HCT116 (cell line): ENCODE data around the gene CALN1. TPM values are rescaled to one million over a fixed set of nuclear protein-coding genes. Genes with fewer than 3 reads are reported as not detected.

ENCODE experiments used
- ATAC-seq: fragments of 200-7000 bp; cut with Tn5 transposase; 2 replicates; pipeline ENCODE4 v1.9.1; 2020; ENCODE audit warnings: mild to moderate bottlenecking, moderate library complexity
- BruUV-seq: library from RNA; stranded (reverse); fragments of 400-500 nt; replicated peaks from 2 replicates; lab custom pipeline; 2021; lab: Mats Ljungman, UMichigan
- CTCF ChIA-PET: fragments of 300-600 bp; sonication (Branson Sonifier 250); formaldehyde crosslinking; loops from one replicate; lab custom pipeline; 2021; ENCODE audit warnings: antibody characterized with exemption; lab: Charles Lee
- POLR2A ChIA-PET: fragments of 300-600, 350-600 bp; sonication (Branson Sonifier 250); formaldehyde crosslinking; loops from one replicate; lab custom pipeline; 2021; ENCODE audit warnings: antibody characterized with exemption; lab: Charles Lee
- RAD21 ChIA-PET, 2 experiments: fragments of 300-600 bp; sonication (Branson Sonifier 250); formaldehyde crosslinking; loops; one replicate each; lab custom pipeline; 2023; ENCODE audit warnings: low total read pairs in 2 of 2; ENCODE audit not compliant: uncharacterized antibody in 2 of 2, unreplicated experiment in 2 of 2, low non-redundant PET in 1 of 2; lab: Charles Lee
- DNase-seq: peaks from one replicate; pipeline ENCODE4 v3.0.0-alpha.2; 2010; ENCODE audit warnings: low read depth, low spot score
- H2AFZ ChIP-seq: fragments of 200-600 bp; shearing (Covaris generic), sonication (generic); 2 replicates; pipeline ENCODE4 v1.6.1; 2017; ENCODE audit warnings: low read depth, mixed run types, mixed read lengths, antibody characterized with exemption, low read length; ENCODE audit not compliant: poor library complexity, severe bottlenecking
- H3K27ac ChIP-seq: 2 replicates; pipeline ENCODE4 v1.5.1; 2012; ENCODE audit warnings: low read depth, low read length
- H3K27me3 ChIP-seq: fragments of 200-600 bp; sonication (generic); 2 replicates; pipeline ENCODE4 v1.6.1; 2016; ENCODE audit warnings: mixed run types, low read length, mixed read lengths; ENCODE audit not compliant: insufficient read depth
- H3K36me3 ChIP-seq, 2 experiments: fragments of 200-500 bp in 1 of 2; fragments of 200-600 bp in 1 of 2; sonication (Bioruptor generic) in 1 of 2; sonication (generic) in 1 of 2; 2 replicates each; pipeline versions ENCODE4 v1.5.1 to v1.6.1; 2014 to 2016; ENCODE audit warnings: low read length in 2 of 2, inconsistent platforms in 1 of 2, mixed read lengths in 1 of 2, mixed run types in 1 of 2; ENCODE audit not compliant: insufficient read depth in 2 of 2, control insufficient read depth in 1 of 2
- H3K4me1 ChIP-seq, 2 experiments: fragments of 200-600 bp in 1 of 2; sonication (generic) in 1 of 2; 2 replicates each; pipeline versions ENCODE4 v1.5.1 to v1.6.1; 2012 to 2017; ENCODE audit warnings: low read length in 2 of 2, inconsistent platforms in 1 of 2, mild to moderate bottlenecking in 1 of 2, mixed read lengths in 1 of 2, mixed run types in 1 of 2, moderate library complexity in 1 of 2; ENCODE audit not compliant: insufficient read depth in 2 of 2, control insufficient read depth in 1 of 2
- H3K4me2 ChIP-seq: fragments of 200-600 bp; sonication (generic); 2 replicates; pipeline ENCODE4 v1.6.1; 2017; ENCODE audit warnings: mixed run types, low read length, mixed read lengths
- H3K4me3 ChIP-seq, 2 experiments: fragments of 200-600 bp in 1 of 2; sonication (generic) in 1 of 2; replicated peaks in 1 of 2; 2 replicates each; pipeline ENCODE4 v1.5.1; 2011 to 2016; ENCODE audit warnings: low read length in 2 of 2, control low read depth in 1 of 2, low read depth in 1 of 2, mild to moderate bottlenecking in 1 of 2, mixed read lengths in 1 of 2, mixed run types in 1 of 2
- H3K79me2 ChIP-seq: fragments of 200-600 bp; sonication (generic); 2 replicates; pipeline ENCODE4 v1.6.1; 2017; ENCODE audit warnings: mild to moderate bottlenecking, mixed run types, low read length, moderate library complexity, mixed read lengths; ENCODE audit not compliant: insufficient read depth
- H3K9ac ChIP-seq: fragments of 200-600 bp; sonication (generic); 2 replicates; pipeline ENCODE4 v1.6.1; 2016; ENCODE audit warnings: low read length, mixed read lengths
- H3K9me2 ChIP-seq: fragments of 200-600 bp; sonication (generic), shearing (Covaris generic); 2 replicates; pipeline ENCODE4 v1.6.1; 2017; ENCODE audit warnings: mixed run types, mild to moderate bottlenecking, moderate library complexity; ENCODE audit not compliant: insufficient read depth
- H3K9me3 ChIP-seq, 2 experiments: fragments of 200-500 bp in 1 of 2; fragments of 200-600 bp in 1 of 2; sonication (Bioruptor generic) in 1 of 2; sonication (generic) in 1 of 2; 2 replicates each; pipeline ENCODE4 v1.6.1; 2014 to 2017; ENCODE audit warnings: low read length in 2 of 2, mixed read lengths in 2 of 2, inconsistent platforms in 1 of 2, low read depth in 1 of 2, mild to moderate bottlenecking in 1 of 2, mixed run types in 1 of 2, moderate library complexity in 1 of 2; ENCODE audit not compliant: control insufficient read depth in 1 of 2, insufficient read depth in 1 of 2
- H4K20me1 ChIP-seq: fragments of 200-600 bp; sonication (generic), shearing (Covaris generic); 2 replicates; pipeline ENCODE4 v1.6.1; 2017; ENCODE audit warnings: mixed run types, mild to moderate bottlenecking, moderate library complexity; ENCODE audit not compliant: insufficient read depth
- ATF3 ChIP-seq: IDR thresholded peaks from 2 replicates; pipeline ENCODE4 v1.6.1; 2012
- CBX3 ChIP-seq: IDR thresholded peaks from 2 replicates; pipeline ENCODE4 v1.6.1; 2012; ENCODE audit warnings: low read depth
- CEBPB ChIP-seq: IDR thresholded peaks from 2 replicates; pipeline ENCODE4 v1.6.1; 2012; ENCODE audit warnings: low read depth
- EGR1 ChIP-seq: IDR thresholded peaks from 2 replicates; pipeline ENCODE4 v1.6.1; 2012; ENCODE audit warnings: low read depth
- EZH2 ChIP-seq: fragments of 200-600 bp; sonication (generic); IDR thresholded peaks from 2 replicates; pipeline ENCODE4 v1.6.1; 2017; ENCODE audit warnings: antibody characterized with exemption, mixed run types
- JUND ChIP-seq: IDR thresholded peaks from 2 replicates; pipeline ENCODE4 v1.6.1; 2012
- POLR2A ChIP-seq: IDR thresholded peaks from 2 replicates; pipeline ENCODE4 v1.7.0; 2011; ENCODE audit warnings: borderline replicate concordance; ENCODE audit not compliant: insufficient read depth, insufficient read length; ENCODE audit errors: extremely low read depth
- SIN3A ChIP-seq: IDR thresholded peaks from 2 replicates; pipeline ENCODE4 v1.6.1; 2012; ENCODE audit warnings: low read depth
- SP1 ChIP-seq: IDR thresholded peaks from 2 replicates; pipeline ENCODE4 v1.6.1; 2012; ENCODE audit warnings: low read depth
- TCF7L2 ChIP-seq: IDR thresholded peaks from 2 replicates; pipeline ENCODE4 v1.7.0; 2011; ENCODE audit warnings: borderline replicate concordance, inconsistent platforms; ENCODE audit not compliant: insufficient read depth, insufficient read length; ENCODE audit errors: extremely low read depth
- YY1 ChIP-seq: IDR thresholded peaks from 2 replicates; pipeline ENCODE4 v1.6.1; 2011; ENCODE audit warnings: low read length, low read depth, moderate library complexity, mild to moderate bottlenecking; ENCODE audit not compliant: insufficient replicate concordance; ENCODE audit errors: extremely low read depth
- ZFX ChIP-seq: fragments of 450-650 bp; IDR thresholded peaks from 2 replicates; pipeline ENCODE4 v1.6.1; 2017
- ZNF274 ChIP-seq: fragments of 200-500 bp; sonication (Bioruptor generic); IDR thresholded peaks from 2 replicates; pipeline ENCODE4 v1.6.1; 2014; ENCODE audit warnings: mild to moderate bottlenecking, low read depth, low read length, inconsistent platforms
- intact Hi-C: fragments of 100-400 bp; cut with micrococcal nuclease; formaldehyde crosslinking; loops from 2 replicates; pipeline ENCODE4 v1.10.0; 2022
- total RNA-seq: library from RNA; stranded (reverse); gene quantifications from one replicate; pipeline ENCODE4 v1.2.1, GENCODE V29; 2021; ENCODE audit not compliant: unreplicated experiment

Gene CALN1
- total RNA-seq, 1 experiment from 2014 or later = 0.17 TPM

DNA sequence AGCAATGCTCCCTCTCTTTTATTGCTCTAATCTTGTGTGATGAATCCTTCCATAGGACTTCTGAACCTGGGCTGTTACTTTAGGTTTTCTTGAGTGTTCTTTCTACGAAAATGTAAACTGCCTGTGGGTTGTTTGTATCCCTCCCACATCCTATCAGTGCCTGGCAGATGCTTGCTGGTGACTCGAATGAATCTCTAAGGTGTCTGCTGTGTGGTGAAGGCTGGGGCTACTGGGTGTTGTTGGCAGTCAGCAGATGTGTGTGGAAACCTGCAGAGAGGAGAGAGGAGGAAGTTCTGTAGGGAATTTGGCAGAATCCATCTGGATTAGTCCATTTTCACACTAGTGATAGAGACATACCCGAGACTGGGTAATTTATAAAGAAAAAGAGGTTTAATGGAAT lies 639.4 kb downstream of the CALN1 start:
- no peak overlapping the region for H3K9ac ChIP-seq
- peaks cover 0 to 5% of the 10 kb centered on the region in 2 experiments; a peak in 2 of 4 replicates for H3K9me3 ChIP-seq
- no peak overlapping the region for H3K4me3 ChIP-seq
- H3K4me2 ChIP-seq = no peak overlapping the region
- RAD21 ChIA-PET = no interaction called here
- H3K9me2 ChIP-seq = no peaks in the 10 kb centered on the region
- no peaks in the 10 kb centered on the region for H3K27me3 ChIP-seq
- CTCF ChIA-PET = no interaction called here
- H3K27ac ChIP-seq = no peak overlapping the region
- ATAC-seq = no peak
- TF ChIP-seq SP1 (no peak), SIN3A (no peak), EZH2 (no peak), CEBPB (no peak), ZFX (no peak), POLR2A (no peak), EGR1 (no peak), YY1 (no peak)
- TF ChIP-seq, all 23 proteins: peak for 0
- DNase-seq = no peak
- Histone ChIP-seq H3K79me2 (no peaks in the 10 kb centered on the region), H2AFZ (no peak overlapping the region), H3K36me3 (no peaks in the 10 kb centered on the region), H4K20me1 (no peaks in the 10 kb centered on the region), H3K4me1 (no peaks in the 10 kb centered on the region)
- intact Hi-C loops = no loop called here
- no TSS peak for BruUV-seq
- POLR2A ChIA-PET = no interaction called here

DNA sequence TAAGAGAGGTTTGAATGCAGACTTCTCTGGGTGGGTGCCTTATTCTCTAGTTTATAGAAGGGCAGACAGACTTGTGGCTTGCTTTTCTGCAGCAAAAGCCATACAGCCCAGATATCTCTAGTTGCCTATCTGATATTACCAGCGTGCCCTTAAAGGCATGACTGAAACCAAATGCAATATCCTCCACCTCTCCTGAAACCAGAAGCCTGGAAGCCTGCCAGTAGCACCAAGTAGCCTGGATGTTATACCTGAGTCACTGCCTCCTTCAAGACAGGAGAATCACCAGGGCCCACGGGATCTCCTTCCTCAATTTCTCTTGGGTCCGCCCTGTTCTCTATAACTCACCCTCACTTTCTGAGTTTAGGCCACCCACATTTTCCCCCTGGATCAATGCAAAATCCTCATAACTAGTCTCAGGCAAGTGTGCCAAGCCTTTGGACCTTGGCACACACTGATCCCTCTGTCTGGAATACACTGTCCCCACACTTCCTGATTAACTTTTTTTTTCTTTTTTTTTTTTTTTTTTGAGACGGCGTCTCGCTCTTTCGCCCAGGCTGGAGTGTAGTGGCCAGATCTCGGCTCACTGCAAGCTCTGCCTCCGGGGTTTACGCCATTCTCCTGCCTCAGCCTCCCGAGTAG lies 641.8 kb downstream of the CALN1 start:
- no peaks in the 10 kb centered on the region for H3K36me3 ChIP-seq
- intact Hi-C loops = no loop called here
- ATAC-seq (no peak), DNase-seq (no peak)
- H3K4me3 ChIP-seq = no peak overlapping the region
- RAD21 ChIA-PET = no interaction called here
- no peak overlapping the region for H3K4me2 ChIP-seq
- no peak overlapping the region for H3K9ac ChIP-seq
- no peak overlapping the region for H2AFZ ChIP-seq
- BruUV-seq = no TSS peak
- H3K9me2 ChIP-seq = no peaks in the 10 kb centered on the region
- H4K20me1 ChIP-seq = no peaks in the 10 kb centered on the region
- POLR2A ChIA-PET = no interaction called here
- H3K27ac ChIP-seq = no peak overlapping the region
- H3K79me2 ChIP-seq = no peaks in the 10 kb centered on the region
- no peaks in the 10 kb centered on the region for H3K4me1 ChIP-seq
- CTCF ChIA-PET = no interaction called here
- no peak for TF ChIP-seq JUND
- no peak for TF ChIP-seq CEBPB
- no peak for TF ChIP-seq POLR2A
- no peak for TF ChIP-seq SP1
- TF ChIP-seq ZNF274 = no peak
- no peak for TF ChIP-seq CBX3
- TF ChIP-seq ATF3 = no peak
- TF ChIP-seq YY1 = no peak
- TF ChIP-seq EZH2 = no peak
- no peak for TF ChIP-seq TCF7L2
- H3K9me3 ChIP-seq = peaks cover 0 to 13% of the 10 kb centered on the region in 2 experiments; a peak in 2 of 4 replicates
- H3K27me3 ChIP-seq = no peaks in the 10 kb centered on the region
